NCI-H748 (cell line): ENCODE results near the gene PARP9.
A peak's percentile ranks its signal among the peaks of the same experiment; 100 is the strongest.
"Not testable (repeated sequence)": the region's sequence is repeated elsewhere in the genome, so short reads cannot be mapped to it uniquely, and the experiment has no call there.

Experiments used
- DNase-seq: peaks from one replicate; lab custom pipeline; 2025; ENCODE audit not compliant: unreplicated experiment; lab: John Stamatoyannopoulos, UW

Gene PARP9

DNA sequence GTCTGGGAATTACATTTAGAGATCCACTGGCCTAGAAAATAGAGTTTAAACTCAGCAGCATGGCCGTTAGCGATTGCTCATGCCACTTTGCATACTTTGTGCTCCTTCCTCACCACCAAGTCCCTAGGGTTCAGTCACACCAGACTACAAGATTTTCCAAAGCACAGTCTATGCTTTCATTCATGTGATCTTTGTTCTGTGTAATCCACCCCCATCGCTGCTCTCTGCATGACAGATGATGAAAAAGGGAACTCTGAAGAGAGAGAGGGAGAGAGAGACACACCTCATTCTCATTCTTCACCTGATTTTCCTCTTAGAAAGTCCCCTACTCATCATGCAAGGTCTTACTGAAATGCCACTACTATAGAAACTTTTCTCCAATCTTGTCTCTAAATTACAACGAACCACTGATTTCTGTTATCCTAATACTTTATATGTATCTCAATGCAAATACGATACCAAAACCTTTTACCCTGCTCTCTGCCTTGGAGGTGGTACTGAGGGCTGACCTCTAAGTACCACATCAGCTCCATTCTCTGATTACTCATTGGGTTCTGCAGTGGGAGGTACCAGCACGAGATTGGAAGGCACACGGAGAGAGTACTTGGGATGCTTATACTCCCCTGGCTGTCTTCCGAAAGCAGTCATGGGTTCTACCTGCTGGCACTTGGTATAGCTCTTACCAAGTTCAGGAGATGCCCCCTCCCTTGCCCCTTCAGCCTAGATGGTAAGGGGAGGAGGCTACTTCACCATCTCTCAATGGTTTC lies 12.3 kb upstream of the PARP9 start:
- no peak for DNase-seq

DNA sequence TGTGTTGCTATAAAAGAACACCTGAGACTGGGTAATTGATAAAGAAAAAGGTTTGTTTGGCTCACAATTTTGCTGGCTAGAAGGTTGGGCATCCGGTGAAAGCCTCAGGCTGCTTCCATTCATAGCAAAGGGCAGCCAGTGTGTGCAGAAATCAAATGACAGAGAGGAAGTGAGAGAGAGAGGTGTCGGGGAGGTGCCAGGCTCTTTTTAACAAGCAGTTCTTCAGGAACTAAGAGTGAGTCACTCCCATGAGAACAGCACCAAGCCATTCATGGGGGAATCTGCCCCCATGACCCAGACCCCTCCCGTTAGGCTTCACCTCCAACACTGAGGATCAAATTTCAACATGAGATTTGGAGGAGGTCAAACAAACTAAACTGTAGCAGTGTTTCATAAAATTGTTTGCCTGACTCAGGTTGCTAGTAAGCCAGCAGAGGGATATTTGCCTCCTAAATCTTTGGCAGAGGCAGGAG lies 8.9 kb upstream of the PARP9 start:
- DNase-seq = no peak

DNA sequence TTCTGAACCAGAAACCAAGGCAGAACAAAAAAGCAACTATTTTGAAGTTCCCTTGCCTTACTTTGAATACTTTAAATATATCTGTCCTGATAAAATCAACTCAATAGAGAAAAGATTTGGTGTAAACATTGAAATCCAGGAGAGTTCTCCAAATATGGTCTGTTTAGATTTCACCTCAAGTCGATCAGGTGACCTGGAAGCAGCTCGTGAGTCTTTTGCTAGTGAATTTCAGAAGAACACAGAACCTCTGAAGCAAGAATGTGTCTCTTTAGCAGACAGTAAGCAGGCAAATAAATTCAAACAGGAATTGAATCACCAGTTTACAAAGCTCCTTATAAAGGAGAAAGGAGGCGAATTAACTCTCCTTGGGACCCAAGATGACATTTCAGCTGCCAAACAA lies 4.7 kb upstream of the PARP9 start:
- DNase-seq = no peak

DNA sequence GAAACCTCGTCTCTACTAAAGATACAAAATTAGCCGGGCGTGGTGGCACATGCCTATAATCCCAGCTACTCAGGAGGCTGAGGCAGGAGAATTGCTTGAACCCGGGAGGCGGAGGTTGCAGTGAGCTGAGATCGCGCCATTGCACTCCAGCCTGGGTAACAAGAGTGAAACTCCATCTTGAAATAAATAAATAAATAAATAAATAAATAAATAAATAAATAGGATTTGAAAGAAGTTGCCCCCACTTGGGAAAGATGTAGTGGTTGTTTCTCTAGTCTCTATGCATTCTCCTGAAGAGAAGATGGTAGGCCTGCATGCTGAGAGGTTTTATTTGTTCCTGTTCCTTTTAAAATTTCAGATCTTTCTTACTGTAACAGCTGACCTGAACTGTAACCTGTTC lies 4.0 kb upstream of the PARP9 start:
- not testable (repeated sequence) for DNase-seq

DNA sequence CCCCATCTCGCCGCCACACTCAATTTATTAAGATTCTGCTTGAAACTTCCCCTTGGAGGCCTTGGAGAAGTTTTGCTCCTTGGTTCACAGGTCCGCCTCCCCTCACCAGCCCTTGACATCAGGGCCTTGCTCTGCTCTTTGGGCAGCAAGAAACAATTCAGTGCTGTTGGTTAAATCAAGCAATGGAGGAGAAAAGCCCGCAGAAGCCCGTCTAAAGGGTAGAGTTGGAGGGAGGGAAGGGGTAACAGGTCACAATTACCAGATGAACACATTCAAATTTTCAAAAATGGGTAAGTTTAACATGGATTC lies 429 bp downstream of the PARP9 start:
- no peak for DNase-seq

DNA sequence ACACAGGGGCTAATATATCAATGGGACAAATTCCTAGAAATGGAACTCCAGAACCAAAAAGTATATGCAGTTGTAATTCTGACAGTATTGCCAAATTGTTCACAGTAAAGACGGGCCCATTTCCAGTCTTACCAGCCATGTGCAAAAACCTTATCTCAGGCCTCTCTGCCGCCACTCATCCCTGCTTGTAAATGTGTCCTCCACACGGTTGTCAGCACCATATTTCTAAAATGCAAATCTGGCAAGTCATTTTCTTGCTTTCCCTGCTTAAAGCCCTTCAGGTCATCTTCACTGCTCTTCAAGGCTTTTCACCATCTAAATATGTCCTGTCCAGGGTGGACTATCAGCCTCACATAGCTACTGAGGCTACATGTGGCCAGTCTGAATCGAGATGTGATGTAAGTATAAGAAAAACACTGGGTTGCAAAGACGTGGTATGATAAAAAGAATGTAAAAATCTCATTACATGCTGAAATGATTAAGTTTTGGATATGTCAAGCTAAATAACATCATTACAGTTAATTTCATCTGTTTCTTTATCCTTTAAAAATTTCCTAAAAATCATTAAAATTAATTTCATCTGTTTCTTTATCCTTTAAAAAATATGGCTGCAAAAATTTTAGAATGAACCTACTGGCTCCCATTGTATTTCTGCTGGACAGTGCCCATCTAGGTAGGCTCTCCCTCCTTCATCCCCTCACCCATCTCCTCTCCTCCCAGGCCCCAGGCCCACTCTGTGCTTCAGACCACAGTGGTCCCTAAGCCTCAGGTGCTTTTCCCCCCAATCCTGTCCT lies 980 bp downstream of the PARP9 start:
- DNase-seq = no peak

DNA sequence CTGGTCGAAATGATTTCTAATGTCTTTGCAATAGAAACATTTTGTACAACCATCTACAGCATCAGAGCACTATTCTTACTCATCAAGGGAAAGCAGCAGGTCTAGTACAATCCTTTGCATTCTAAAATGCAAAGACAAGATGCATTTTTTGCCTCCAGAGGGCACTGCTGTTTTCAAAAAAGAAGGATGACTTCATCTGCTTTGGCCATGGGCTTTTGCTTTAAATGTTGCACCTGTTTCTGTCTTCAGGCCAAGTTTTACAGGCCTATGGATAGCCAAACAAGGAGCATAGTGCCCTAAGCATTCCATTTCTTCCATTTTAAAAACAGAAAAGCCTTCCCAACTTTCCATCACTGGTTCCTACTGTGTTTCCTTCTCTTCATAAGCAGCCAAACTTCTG lies 3.4 kb downstream of the PARP9 start:
- DNase-seq = peak; percentile 52

DNA sequence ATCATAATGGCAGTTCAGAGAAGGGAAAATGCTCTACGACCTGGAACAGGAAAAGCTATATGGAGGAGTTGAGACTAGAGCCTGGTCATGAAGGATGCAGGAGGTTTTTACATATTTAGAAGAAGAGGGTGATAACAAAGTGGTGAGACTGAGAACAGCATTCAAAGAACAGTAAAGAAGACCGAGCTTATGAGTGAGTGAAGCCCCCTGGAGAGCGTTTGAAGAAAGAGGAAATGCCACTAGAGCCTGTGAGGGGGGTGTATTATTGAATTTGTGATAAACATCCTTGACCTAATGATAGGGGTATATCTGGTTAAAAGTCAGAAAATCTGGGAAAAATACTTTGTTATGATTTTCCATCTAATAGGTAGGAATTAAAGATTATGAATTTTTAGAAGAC lies 4.2 kb downstream of the PARP9 start:
- DNase-seq = no peak

DNA sequence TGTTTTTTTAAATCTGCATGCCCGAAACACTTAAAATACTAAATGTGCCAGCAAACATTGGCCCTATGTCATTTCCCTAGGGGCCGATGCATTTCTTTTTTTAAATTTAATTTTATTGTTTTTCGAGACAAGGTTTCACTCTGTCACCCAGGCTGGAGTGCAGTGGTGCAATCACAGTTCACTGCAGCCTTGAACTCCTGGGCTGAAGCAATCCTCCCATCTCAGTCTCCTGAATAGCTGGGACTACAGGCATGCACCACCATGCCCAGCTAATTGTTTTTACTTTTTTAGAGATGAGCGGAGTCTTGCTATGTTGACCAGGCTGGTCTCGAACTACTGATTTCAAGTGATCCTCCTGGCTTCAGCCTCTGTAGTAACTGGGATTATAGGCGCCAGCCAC lies 5.5 kb downstream of the PARP9 start:
- DNase-seq = no peak

DNA sequence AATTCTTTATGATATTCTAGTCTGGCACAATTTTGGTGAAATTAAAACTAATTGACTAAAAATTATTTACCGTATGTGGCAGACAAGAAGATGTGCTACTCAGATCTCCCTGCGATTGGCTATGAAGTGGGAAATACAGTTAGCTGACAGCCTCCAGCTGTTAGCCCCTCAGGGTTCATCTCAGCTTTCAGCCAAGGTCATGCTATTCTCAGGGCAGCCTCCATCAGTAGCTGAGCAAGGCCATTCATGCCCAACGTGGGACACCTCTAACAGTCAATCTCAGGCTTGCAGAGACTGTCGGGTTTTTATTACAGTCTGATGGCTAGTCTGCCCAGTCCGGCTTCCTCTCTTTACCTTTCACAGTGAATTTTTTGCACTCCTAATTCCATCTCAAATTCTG lies 6.7 kb downstream of the PARP9 start:
- DNase-seq = no peak

DNA sequence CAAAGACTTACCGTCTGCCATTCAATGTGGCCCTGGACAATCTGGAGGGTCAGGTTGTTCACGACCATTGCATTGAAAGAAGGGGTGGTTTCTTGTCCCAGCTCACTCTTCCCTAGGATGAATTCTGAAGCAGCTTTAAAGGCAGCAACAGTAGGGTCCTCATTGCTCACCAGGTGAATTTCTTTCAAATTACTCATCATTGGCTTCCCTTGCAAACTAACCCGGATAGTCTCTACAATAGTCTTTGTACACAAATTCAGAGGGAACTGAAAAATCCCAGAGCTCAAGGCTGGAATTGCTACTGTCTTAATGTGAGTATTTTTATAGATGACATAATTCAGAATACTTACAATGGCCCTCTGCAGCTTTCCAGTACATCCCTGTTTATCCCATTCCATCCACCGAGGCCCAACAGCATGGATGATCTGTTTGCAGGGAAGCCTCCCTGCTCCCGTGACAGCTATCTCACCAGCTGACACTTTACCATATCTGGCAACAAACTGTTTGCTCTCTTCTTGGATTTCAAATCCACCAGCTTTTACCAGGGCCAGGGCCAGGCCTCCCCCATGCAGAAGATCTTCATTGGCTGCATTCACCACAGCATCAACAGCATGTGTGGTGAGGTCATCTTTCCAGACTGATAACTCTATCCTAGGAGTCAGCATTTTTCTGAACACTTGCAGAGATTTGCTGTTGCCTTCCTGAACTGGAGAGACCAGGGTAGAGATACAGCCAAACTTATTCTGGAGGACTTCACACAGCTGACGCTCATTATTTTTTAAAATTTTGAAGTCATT lies 8.6 kb downstream of the PARP9 start:
- DNase-seq = no peak

DNA sequence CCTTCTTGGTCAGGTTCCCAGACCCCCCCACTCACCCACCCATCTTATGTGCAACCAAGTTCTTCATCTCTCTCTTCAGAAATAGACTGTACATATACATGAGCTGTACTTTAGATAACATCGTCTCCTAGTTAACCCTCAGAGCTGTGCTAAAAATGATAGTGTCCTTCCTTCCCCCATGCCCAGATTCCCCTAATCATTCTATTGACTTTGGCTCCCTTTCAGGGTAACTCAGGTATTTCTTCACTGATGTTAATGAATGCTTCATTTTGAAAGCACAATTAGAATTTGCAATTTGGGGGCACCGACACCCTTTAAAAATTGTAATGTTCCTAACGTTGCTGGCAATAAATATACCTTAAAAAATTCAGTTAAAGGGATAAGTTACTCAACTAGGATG lies 10.9 kb downstream of the PARP9 start:
- no peak for DNase-seq

DNA sequence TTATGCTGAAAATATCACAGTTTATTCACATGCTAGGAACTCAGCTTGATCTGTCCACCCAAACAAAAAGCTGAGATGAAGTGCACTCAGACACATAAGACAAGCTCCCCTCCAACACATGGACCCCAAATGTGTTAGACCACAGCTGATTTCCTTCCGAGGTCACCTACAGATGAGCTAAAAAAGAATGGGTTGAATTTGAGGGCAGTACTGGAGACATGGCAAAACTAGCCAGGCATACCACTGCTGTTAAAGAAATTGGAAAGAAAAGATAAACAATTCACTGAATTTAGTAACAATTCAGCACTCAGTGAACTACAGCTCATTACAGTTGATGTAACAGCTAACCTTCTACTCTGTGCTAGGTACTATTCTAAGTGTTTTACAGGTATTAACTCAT lies 15.5 kb downstream of the PARP9 start:
- DNase-seq = no peak

DNA sequence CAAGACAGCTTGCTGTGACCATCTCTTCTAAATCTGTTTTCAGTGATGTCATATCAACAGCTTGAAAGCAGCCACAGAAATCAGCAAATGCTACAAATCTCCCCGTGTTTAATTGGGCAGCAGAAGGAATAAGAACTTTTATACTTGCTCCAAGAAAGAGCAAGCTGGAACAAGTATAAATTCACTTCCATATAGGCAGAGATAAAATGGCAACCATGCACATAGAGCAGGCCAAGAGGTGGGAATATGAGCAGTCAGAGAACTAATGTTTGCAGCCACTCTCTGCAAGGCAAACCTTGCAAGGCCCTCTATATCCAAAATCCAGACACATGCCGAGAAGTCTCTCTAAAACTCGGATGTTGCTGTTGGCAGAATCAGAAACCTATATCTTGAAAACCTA lies 16.0 kb downstream of the PARP9 start:
- no peak for DNase-seq

DNA sequence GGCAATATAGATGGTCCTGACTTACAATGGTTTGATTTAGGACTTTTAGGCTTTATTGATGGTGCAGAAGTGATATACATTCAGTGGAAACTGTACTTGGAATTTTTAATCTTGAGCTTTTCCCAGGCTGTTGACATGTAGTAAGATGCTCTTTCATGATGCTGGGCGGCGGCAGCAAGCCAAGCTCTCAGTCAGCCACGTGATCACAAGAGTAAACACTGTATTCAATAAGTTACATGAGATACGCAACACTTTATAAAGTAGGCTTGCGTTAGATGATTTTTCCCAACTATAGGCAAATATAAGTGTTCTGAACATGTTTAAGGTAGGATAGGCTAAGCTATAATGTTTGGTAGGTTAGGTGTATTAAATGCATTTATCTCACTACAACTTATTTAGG lies 17.9 kb downstream of the PARP9 start:
- DNase-seq = peak; percentile 18

DNA sequence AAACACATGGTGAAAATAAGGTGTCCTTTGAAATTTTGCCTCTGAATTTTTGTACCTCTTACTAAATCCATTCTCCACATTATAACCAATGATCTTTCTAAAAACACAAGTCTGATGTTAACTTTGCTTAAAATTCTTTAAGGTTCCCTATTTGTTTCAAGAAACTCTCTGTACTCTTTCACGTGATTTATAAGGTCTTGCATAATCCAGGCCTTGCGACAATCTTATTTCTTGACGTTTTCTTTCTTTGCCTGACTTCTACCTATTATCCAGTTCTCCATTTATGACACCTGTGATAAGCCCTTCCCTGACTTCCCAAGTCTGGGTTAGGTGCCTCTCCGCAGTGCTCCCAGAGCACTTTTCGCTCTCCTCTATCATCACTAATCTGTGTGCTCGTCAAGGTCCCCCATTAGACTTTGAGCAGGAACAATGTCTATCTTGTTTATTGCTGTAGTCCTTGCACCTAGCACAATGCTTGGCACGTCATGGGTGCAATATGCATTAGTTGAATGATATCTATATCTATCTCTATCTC lies 25.1 kb downstream of the PARP9 start:
- no peak for DNase-seq

DNA sequence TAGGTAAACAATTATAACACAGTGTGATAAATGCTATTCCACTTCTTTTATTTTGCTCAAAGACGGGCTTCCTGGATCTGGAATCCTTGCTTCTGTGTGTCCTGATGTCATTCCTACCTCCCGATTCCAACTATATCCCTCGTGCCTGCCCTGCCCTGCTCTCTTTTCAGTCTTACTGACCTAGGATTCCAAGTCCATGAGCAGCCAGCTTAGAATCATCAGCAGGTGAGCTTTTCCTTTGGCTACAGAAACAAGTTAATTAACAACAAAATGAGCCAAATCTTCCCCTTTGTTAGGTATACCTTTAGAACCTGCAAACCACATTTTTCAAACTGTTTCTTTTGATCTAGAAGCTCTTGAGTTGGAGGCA lies 27.5 kb downstream of the PARP9 start:
- no peak for DNase-seq

DNA sequence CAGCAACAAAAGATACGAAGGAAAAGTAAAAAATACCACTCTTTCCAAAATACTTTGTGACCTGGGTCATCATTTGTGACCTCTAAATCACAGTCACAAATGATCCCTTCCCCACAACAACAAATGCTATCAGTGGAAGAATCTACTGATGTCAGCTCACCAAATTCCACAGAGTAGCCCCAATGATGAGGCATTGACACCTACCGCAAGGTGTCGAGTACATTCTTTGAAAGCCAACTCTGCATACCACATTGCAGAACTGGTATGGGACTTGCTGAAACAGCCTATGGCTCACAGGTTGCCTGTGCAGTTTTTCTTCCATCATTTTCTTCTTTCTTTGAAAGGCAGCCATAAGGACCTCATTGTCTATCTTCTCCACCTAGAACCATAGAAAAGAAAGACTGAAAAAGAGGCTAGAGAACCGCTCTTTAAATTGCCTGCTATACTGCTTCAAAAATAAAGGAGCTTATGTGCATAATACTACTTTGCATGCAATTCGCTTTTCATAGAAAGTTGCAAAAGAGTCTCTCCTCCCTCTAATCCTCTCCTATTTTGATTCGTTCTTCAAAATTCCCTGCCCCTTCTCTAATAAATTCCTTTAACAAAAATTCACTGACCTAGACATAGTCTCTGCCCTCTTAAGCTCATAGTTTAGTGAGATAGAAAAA lies 28.0 kb downstream of the PARP9 start:
- no peak for DNase-seq

DNA sequence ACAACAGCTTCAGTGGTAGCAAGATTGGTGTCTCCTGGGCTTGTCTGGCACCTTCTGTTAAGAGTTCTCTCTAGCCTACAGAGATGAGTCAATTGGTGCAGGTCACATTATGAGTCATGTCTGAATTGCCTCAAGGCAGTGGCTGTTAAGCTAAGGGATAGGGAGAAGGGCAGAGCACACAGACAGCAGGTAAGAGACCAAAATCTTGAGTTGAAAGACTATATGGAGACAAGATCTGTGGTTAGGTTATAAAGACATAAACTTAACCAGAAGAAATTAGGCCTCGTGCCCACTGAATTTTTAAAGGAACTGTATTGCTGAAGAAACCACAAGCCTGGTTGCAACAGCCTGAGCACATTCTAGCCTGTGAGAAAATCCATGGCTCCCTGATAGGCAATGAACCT lies 30.2 kb downstream of the PARP9 start:
- DNase-seq = no peak

DNA sequence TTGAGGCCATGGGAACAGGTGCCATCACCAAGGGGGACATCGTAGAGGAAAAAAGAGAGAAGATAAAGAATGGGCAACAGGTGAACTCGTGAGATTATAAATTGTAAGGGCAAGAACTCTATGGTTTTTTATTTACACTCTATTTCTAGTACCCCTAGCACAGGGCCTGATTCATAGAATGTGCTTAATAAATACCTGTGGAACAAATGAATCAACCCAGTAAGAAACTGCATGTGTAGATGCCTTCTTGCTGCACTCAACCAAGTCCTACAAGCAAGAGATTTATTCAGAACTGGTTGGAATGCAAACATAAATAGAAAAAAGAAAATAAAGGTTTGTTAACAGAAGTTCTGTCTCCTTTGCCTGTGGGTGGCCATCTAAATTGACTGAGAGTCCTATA lies 30.6 kb downstream of the PARP9 start:
- no peak for DNase-seq

DNA sequence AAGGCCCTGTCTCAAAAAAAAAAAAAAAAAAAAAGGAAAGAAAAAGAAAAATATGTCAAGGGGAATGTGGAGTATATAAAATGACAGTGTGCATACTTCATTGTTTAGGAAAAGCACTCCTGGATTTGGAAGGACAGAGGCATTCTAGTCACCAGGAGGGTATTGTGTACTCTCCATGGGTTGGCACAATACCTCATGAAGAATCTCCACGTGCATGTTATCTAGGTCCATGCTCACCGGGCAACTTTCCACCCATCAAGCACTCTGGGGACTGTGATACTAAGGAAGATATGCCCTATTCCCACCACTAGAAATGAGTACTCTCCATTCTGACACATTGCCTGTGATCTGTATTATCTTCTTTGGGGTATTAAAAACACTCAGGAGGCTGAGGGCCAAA lies 33.9 kb downstream of the PARP9 start:
- no peak for DNase-seq
